ENCODE data around the gene TMEM59. TPM values are rescaled to one million over a fixed set of nuclear protein-coding genes. Genes with fewer than 3 reads are reported as not detected.
"Not testable (repeated sequence)": the region's sequence is repeated elsewhere in the genome, so short reads cannot be mapped to it uniquely, and the experiment has no call there.

The TMEM59 gene
- total RNA-seq, 6 experiments from 2014 or later: 133 to 379 (median 280) TPM

DNA sequence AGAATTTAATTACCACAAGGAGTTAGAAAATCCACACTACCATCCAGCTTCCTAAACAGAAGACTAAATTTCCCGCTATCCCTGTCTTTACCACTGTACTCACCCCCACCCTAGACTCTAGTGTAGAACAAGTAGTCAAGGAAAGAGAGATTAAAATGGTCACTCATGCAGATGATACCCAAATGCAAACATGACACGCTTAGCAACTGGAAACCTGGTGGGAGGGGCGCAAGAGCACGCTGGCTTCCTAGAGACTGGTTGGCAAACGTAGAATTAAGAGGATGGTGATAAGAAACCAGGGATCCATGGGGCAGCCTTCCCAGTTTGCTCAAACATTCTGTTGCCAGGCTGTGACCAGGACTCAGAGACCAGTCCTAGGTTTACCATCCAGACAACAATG, 25.2 kb downstream of the TMEM59 start:
- Histone ChIP-seq H3K36me3 (peaks cover 0 to 22% (median 0%) of the 10 kb centered on the region in 4 donors), H3K4me3 (no peak overlapping the region), H3K27me3 (no peaks in the 10 kb centered on the region), H3K4me1 (peaks cover 0 to 10% (median 0%) of the 10 kb centered on the region in 4 donors), H3K27ac (no peak overlapping the region), H3K9me3 (no peaks in the 10 kb centered on the region)
- no peak for ATAC-seq
- DNase-seq: no peak
- WGBS (ENCODE audit: insufficient coverage, low coverage, low lambda C conversion rate, missing lambda C conversion rate): 70% methylated on average over 5 of the region's 5 CpGs
- TF ChIP-seq, protein P1, sequence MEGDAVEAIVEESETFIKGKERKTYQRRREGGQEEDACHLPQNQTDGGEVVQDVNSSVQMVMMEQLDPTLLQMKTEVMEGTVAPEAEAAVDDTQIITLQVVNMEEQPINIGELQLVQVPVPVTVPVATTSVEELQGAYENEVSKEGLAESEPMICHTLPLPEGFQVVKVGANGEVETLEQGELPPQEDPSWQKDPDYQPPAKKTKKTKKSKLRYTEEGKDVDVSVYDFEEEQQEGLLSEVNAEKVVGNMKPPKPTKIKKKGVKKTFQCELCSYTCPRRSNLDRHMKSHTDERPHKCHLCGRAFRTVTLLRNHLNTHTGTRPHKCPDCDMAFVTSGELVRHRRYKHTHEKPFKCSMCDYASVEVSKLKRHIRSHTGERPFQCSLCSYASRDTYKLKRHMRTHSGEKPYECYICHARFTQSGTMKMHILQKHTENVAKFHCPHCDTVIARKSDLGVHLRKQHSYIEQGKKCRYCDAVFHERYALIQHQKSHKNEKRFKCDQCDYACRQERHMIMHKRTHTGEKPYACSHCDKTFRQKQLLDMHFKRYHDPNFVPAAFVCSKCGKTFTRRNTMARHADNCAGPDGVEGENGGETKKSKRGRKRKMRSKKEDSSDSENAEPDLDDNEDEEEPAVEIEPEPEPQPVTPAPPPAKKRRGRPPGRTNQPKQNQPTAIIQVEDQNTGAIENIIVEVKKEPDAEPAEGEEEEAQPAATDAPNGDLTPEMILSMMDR (IDR thresholded peaks at IDR 0.05): no peak
- no peak for TF ChIP-seq POLR2A (IDR thresholded peaks at IDR 0.05)
- intact Hi-C loops (cut with DNase I): no loop called here

DNA sequence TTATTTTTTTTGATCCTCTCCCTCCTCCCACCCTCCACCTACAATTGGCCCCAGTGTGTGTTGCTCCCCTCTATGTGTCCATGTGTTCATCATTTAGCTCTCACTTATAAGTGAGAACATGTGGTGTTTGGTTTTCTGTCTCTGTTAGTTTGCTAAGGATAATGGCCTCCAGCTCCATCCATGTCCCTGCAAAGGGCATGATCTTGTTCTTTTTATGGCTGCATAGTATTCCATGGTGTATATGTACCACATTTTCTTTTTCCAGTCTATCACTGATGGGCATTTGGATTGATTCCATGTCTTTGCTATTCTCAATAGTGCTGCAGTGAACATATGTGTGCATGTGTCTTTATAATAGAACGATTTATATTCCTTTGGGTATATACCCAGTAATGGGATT, 28.2 kb downstream of the TMEM59 start:
- H3K4me1 ChIP-seq: peaks cover 0 to 10% (median 0%) of the 10 kb centered on the region in 4 donors
- H3K36me3 ChIP-seq; H3K4me3 ChIP-seq; DNase-seq; H3K9me3 ChIP-seq; ATAC-seq; intact Hi-C loops (cut with DNase I); H3K27me3 ChIP-seq; H3K27ac ChIP-seq: not testable (repeated sequence)
- WGBS (ENCODE audit: insufficient coverage, low coverage, low lambda C conversion rate, missing lambda C conversion rate): 90% methylated on average over 1 of the region's 1 CpG

- H3K4me1 ChIP-seq: peaks cover 0 to 10% (median 0%) of the 10 kb centered on the region in 4 donors
- no peaks in the 10 kb centered on the region for H3K9me3 ChIP-seq
- no peak overlapping the region for H3K27ac ChIP-seq
- intact Hi-C loops (cut with DNase I): no loop called here
- no peak overlapping the region for H3K4me3 ChIP-seq
- DNase-seq (no peak), ATAC-seq (no peak)
- H3K27me3 ChIP-seq: no peaks in the 10 kb centered on the region
- no peak for TF ChIP-seq POLR2A (IDR thresholded peaks at IDR 0.05)
- TF ChIP-seq, protein P1 (IDR thresholded peaks at IDR 0.05): no peak
- H3K36me3 ChIP-seq: no peaks in the 10 kb centered on the region
- 79% methylated on average over 1 of the region's 2 CpGs for WGBS (ENCODE audit: insufficient coverage, low coverage, low lambda C conversion rate, missing lambda C conversion rate)
Observed at GRCh38 chr1:54024358-54024757, 28.6 kb downstream of the TMEM59 start.

- H3K27me3 ChIP-seq; ATAC-seq; H3K4me3 ChIP-seq; H3K36me3 ChIP-seq; DNase-seq; H3K27ac ChIP-seq; intact Hi-C loops (cut with DNase I); H3K9me3 ChIP-seq: not testable (repeated sequence)
- peaks cover 0 to 13% (median 0%) of the 10 kb centered on the region in 4 donors for H3K4me1 ChIP-seq
- 84% methylated on average over 5 of the region's 10 CpGs for WGBS (ENCODE audit: insufficient coverage, low coverage, low lambda C conversion rate, missing lambda C conversion rate)
Observed at GRCh38 chr1:54019562-54020176, 33.3 kb downstream of the TMEM59 start.

- Histone ChIP-seq H3K4me3 (no peak overlapping the region), H3K36me3 (no peaks in the 10 kb centered on the region), H3K27me3 (no peaks in the 10 kb centered on the region), H3K27ac (no peak overlapping the region), H3K4me1 (peaks cover 0 to 13% (median 0%) of the 10 kb centered on the region in 4 donors), H3K9me3 (no peaks in the 10 kb centered on the region)
- intact Hi-C loops (cut with DNase I): no loop called here
- DNase-seq: no peak
- ATAC-seq: no peak
- WGBS (ENCODE audit: insufficient coverage, low coverage, low lambda C conversion rate, missing lambda C conversion rate): 71% methylated on average over 4 of the region's 5 CpGs
- no peak for TF ChIP-seq POLR2A (IDR thresholded peaks at IDR 0.05)
- TF ChIP-seq, protein P1 (IDR thresholded peaks at IDR 0.05): no peak
Observed at GRCh38 chr1:54018635-54019034, 34.4 kb downstream of the TMEM59 start.
